Testis (tissue), 2 donors: ENCODE measurements around the gene ZMAT5.

Source experiments
- CTCF ChIP-seq, 3 experiments: fragments of 450-650 bp in 2 of 3; fragments of 200-600 bp in 1 of 3; sonication (generic) in 1 of 3; IDR thresholded peaks; one replicate each; pipeline ENCODE4 v1.5.1; 2016 to 2019; ENCODE audit warnings: antibody characterized with exemption in 3 of 3, mild to moderate bottlenecking in 2 of 3, moderate library complexity in 1 of 3
- POLR2A ChIP-seq: fragments of 450-650 bp; IDR thresholded peaks from one replicate; pipeline ENCODE4 v1.6.1; 2017; ENCODE audit warnings: antibody characterized with exemption, mild to moderate bottlenecking, moderate library complexity

GRCh38 chr22:29722151-29722550 lies 44.7 kb downstream of the ZMAT5 start:
- TF ChIP-seq CTCF (IDR thresholded peaks at IDR 0.05) (no peak), POLR2A (no peak)
